NT2/D1 (cell line): ENCODE data around the gene PHOSPHO1.

Experiments used
- SUZ12 ChIP-seq: IDR thresholded peaks from 2 replicates; pipeline ENCODE4 v1.6.1; 2011; ENCODE audit not compliant: insufficient read length, insufficient read depth; ENCODE audit errors: extremely low read depth
- YY1 ChIP-seq: IDR thresholded peaks from 2 replicates; pipeline ENCODE4 v1.6.1; 2011; ENCODE audit not compliant: insufficient read length, insufficient read depth
- ZNF274 ChIP-seq: IDR thresholded peaks from 2 replicates; pipeline ENCODE4 v1.6.1; 2011; ENCODE audit warnings: mild to moderate bottlenecking, low read depth, low read length

GRCh38 chr17:49217651-49218413 is 12.8 kb downstream of the PHOSPHO1 start:
- TF ChIP-seq YY1 (no peak), ZNF274 (no peak), SUZ12 (no peak)
